ENCODE results near the gene PGAP6.

GRCh38 chr16:396199-396598 is 14.4 kb upstream of the PGAP6 start:
- TF ChIP-seq CTCF (IDR thresholded peaks at IDR 0.05; ENCODE audit: low read depth, low read length, poor library complexity, severe bottlenecking) = no peak
- no peak for TF ChIP-seq EZH2phosphoT487 (IDR thresholded peaks at IDR 0.05; ENCODE audit: borderline replicate concordance, low read length)
